ENCODE data around the gene NANOS3. TPM values are rescaled to one million over a fixed set of nuclear protein-coding genes. Genes with fewer than 3 reads are reported as not detected.

Gene NANOS3
- total and polyA plus RNA-seq, 2 of the 13 experiments (the other 11 are each of a cell fraction or from before 2014, with no cell fraction given), result 0.21 TPM; not detected in 1

DNA sequence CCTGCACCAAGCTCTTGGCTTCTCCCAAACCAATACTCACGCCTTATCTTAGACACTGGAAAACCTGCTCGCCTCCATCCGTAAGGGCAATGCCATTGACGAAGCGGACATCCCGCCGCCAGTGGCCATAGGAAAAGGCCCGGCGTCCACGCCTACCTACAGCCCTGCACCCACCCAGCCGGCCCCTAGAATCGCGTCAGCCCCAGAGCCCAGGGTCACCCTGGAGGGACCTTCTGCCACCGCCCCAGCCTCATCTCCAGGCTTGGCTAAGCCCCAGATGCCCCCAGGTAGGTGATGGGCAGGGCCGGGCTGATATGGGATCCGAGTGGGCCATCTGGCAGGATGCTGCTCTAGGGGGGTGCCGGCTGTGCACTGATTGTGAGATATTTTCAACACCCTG lies 36.4 kb downstream of the NANOS3 start:
- TF ChIP-seq AGO2 (optimal IDR thresholded peaks at IDR 0.05; ENCODE audit: low read depth, low read length) (peak; percentile 32), TAF1 (CRISPR knock-in tag; IDR thresholded peaks at IDR 0.05) (no peak), CREM (IDR thresholded peaks at IDR 0.05) (no peak), CREM (CRISPR knock-in tag; IDR thresholded peaks at IDR 0.05) (no peak)
- ATAC-seq (no peak), DNase-seq (ENCODE audit: low spot score) (no peak), FAIRE-seq (no peak)
- POLR2A ChIA-PET, result no interaction called here
- H3K9ac ChIP-seq (ENCODE audit: insufficient read depth, low read depth, low read length), result no peak overlapping the region
- no TSS peak for BruUV-seq (replicated peaks)
- no peaks in the 10 kb centered on the region for H3K79me2 ChIP-seq (ENCODE audit: insufficient read depth, low read length)
- in situ Hi-C loops (cut with HindIII; ENCODE audit: extremely low pct_ligation_motif_present, low pct_unique_long_range_greater_than_20kb), result no loop called here
- no peak overlapping the region for H2AFZ ChIP-seq (ENCODE audit: low read length)
- CTCF ChIA-PET (ENCODE audit: low intra/inter-chr PET ratio, low total read pairs), result no interaction called here
- no peaks in the 10 kb centered on the region for H3K4me1 ChIP-seq (ENCODE audit: insufficient read depth, low read length)
- no peaks in the 10 kb centered on the region for H3K9me3 ChIP-seq (ENCODE audit: low read length)
- no peak overlapping the region for H3K4me2 ChIP-seq (ENCODE audit: low read depth, low read length)
- intact Hi-C loops (cut with micrococcal nuclease; ENCODE audit: unreplicated experiment), result no loop called here
- peaks cover 8 to 34% of the 10 kb centered on the region in 2 experiments; a peak in 4 of 5 replicates for H3K36me3 ChIP-seq (replicated peaks in 1 of 2; ENCODE audit: control insufficient read depth in 1 of 2, insufficient read depth in 2 of 2, low read length in 2 of 2)
- H3K4me3 ChIP-seq (replicated peaks in 1 of 3; ENCODE audit: insufficient read depth in 1 of 3, low read depth in 2 of 3, low read length in 3 of 3), result no peak overlapping the region
- no peaks in the 10 kb centered on the region for H3K27me3 ChIP-seq (ENCODE audit: control insufficient read depth in 1 of 2, insufficient read depth in 2 of 2, low read length in 2 of 2)
- H4K20me1 ChIP-seq (ENCODE audit: insufficient read depth, low read length), result no peaks in the 10 kb centered on the region
- H3K27ac ChIP-seq (ENCODE audit: extremely low read length, insufficient read depth, low read length), result no peak overlapping the region
- 98% methylated on average over 11 of the region's 17 CpGs for WGBS (ENCODE audit: low lambda C conversion rate)

DNA sequence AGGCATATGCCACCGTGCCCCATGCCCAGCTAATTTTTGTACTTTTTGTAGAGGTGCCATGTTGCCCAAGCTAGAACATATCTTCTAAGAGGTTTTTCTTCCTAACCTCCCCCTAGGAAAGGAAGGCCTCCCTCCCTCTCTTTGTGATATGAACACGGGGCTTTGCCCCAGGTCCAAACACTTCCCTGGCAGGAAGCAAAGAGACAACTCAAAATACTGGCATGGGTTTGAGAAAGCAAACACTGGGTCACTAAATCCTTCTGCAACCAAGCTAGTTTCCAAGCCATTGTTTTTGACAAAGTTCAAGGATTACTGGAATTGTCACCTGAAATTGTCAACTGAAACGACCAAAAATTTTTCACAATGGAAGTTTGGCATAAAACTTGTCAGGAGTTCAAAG lies 37.8 kb downstream of the NANOS3 start:
- H3K4me2 ChIP-seq (ENCODE audit: low read depth, low read length), result no peak overlapping the region
- H2AFZ ChIP-seq (ENCODE audit: low read length), result no peak overlapping the region
- WGBS (ENCODE audit: low lambda C conversion rate), result 79% methylated on average over 3 of the region's 3 CpGs
- H4K20me1 ChIP-seq (ENCODE audit: insufficient read depth, low read length), result no peaks in the 10 kb centered on the region
- no peaks in the 10 kb centered on the region for H3K9me3 ChIP-seq (ENCODE audit: low read length)
- no peak for ATAC-seq
- H3K27ac ChIP-seq (ENCODE audit: extremely low read length, insufficient read depth, low read length), result no peak overlapping the region
- ChIA-PET CTCF (ENCODE audit: low intra/inter-chr PET ratio, low total read pairs) (interaction anchor here (0.7 kb wide), 1 partner anchor 141 kb away, joined by 3 read pairs; no protein-coding TSS in a partner anchor), POLR2A (no interaction called here)
- in situ Hi-C loops (cut with HindIII; ENCODE audit: extremely low pct_ligation_motif_present, low pct_unique_long_range_greater_than_20kb) (no loop called here), intact Hi-C loops (cut with micrococcal nuclease; ENCODE audit: unreplicated experiment) (no loop called here)
- H3K4me1 ChIP-seq (ENCODE audit: insufficient read depth, low read length), result no peaks in the 10 kb centered on the region
- TF ChIP-seq ZNF878 (CRISPR knock-in tag; IDR thresholded peaks at IDR 0.05) (no peak), MTA1 (CRISPR knock-in tag; IDR thresholded peaks at IDR 0.05; ENCODE audit: borderline replicate concordance) (no peak), FOXC1 (CRISPR knock-in tag; IDR thresholded peaks at IDR 0.05; ENCODE audit: borderline replicate concordance) (no peak)
- DNase-seq (ENCODE audit: low spot score), result no peak
- no peak for FAIRE-seq
- no peak overlapping the region for H3K9ac ChIP-seq (ENCODE audit: insufficient read depth, low read depth, low read length)
- no TSS peak for BruUV-seq (replicated peaks)
- no peak overlapping the region for H3K4me3 ChIP-seq (replicated peaks in 1 of 3; ENCODE audit: insufficient read depth in 1 of 3, low read depth in 2 of 3, low read length in 3 of 3)
- no peaks in the 10 kb centered on the region for H3K79me2 ChIP-seq (ENCODE audit: insufficient read depth, low read length)
- peaks cover 8 to 41% of the 10 kb centered on the region in 2 experiments; a peak in 4 of 5 replicates for H3K36me3 ChIP-seq (replicated peaks in 1 of 2; ENCODE audit: control insufficient read depth in 1 of 2, insufficient read depth in 2 of 2, low read length in 2 of 2)
- H3K27me3 ChIP-seq (ENCODE audit: control insufficient read depth in 1 of 2, insufficient read depth in 2 of 2, low read length in 2 of 2), result no peaks in the 10 kb centered on the region

All from HepG2 (cell line).